NCI-H128 (cell line): ENCODE measurements around the gene KRT27.
"Not testable (repeated sequence)": the region's sequence is repeated elsewhere in the genome, so short reads cannot be mapped to it uniquely, and the experiment has no call there.

Source experiments
- DNase-seq: peaks from one replicate; lab custom pipeline; 2025; ENCODE audit not compliant: unreplicated experiment; lab: John Stamatoyannopoulos, UW

Gene KRT27, protein sequence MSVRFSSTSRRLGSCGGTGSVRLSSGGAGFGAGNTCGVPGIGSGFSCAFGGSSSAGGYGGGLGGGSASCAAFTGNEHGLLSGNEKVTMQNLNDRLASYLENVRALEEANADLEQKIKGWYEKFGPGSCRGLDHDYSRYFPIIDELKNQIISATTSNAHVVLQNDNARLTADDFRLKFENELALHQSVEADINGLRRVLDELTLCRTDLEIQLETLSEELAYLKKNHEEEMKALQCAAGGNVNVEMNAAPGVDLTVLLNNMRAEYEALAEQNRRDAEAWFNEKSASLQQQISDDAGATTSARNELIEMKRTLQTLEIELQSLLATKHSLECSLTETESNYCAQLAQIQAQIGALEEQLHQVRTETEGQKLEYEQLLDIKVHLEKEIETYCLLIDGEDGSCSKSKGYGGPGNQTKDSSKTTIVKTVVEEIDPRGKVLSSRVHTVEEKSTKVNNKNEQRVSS

GRCh38 chr17:40782450-40782849 is at the start of gene KRT27:
TSS of gene KRT27 (minus strand) at chr17:40782550. CDS start at chr17:40782493, 57 bp downstream.
- DNase-seq, result no peak

GRCh38 chr17:40830085-40830776 is 47.9 kb upstream of the KRT27 start:
- no peak for DNase-seq

DNA sequence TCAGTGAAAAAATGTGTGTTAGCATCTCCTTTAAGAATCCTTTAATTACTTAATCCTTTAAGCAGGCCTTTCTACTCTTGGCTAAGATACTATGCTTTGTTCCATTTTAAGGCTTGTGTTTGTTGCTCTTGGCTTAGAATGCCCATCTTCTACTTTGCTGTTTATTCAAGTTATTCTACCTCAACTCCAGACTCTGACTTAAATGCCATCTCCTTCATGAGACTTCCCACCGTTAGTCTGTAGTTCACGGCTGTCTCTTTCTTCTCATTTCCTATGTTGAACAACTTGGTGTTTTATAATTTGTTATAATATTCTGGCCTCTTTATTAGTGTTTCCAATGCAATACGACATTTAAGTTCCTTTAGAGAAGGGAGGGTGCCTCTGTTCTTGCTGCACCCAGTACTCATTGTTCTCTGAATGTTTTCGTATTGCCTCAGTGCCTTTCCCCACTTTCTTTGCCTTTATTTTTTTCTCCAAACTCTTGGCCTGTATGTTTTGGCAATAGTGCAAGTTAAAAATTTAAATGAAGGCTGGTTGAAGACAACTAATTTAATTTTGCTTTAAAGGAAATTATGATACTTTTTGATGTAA is 46.2 kb upstream of the KRT27 start:
- DNase-seq, result no peak

GRCh38 chr17:40827746-40828453 is 45.5 kb upstream of the KRT27 start:
- no peak for DNase-seq

DNA sequence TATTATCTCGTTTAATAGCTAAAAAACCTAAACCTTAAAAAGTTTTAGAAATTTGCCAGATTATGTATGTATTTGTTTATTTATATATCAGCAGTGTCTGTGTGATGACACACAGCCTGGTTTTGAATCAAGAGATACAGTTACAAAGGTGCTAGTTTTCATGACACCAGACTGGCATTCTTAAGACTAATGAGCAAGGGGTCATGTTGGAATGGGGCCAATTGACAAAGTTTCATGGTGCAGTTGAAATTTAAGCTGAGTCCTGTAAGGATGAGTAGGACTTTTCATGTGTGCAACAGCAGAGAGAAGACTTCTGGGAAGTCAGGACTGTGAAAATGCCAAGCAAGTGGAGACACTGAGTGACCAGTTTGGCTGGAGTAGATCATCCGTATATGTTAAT is 43.2 kb upstream of the KRT27 start:
- DNase-seq, result no peak

- DNase-seq, result no peak
Measured at GRCh38 chr17:40824015-40824832, 41.9 kb upstream of the KRT27 start.

DNA sequence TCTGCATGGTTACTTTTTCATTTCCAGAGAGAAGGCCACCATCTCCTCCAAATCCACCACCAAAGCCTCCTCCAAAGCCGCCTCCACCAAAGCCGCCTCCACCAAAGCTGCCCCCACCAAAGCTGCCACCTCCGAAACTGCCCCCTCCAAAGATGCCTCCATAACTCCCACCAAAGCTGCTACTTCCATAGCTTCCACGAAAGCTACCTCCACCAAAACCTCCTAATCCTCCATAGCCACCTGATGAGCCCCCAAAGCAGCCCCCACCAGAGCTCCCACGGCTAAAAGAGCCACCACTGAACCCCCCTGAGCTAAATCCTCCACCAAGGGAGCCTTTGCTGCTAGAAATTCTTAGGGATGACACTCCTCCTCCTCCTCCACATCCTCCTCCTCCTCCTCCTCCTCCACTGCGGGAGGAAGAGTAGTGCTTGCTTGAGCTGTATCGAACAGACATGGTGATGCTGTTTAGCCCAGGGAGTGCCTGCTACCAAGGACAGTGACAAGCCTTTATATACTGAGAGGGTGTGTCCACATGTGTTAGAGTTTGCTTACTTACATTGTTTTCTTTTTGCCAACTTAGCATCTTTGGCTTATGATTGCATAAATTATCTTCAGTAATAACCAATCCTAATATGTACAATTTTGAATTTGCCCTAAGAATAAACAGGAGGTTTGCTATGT is 39.9 kb upstream of the KRT27 start, which contains the start of gene KRT10:
TSS of gene KRT10 (minus strand) at position 483 of the 681 bp plus-strand sequence. CDS start at position 454, 29 bp downstream.
- no peak for DNase-seq

DNA sequence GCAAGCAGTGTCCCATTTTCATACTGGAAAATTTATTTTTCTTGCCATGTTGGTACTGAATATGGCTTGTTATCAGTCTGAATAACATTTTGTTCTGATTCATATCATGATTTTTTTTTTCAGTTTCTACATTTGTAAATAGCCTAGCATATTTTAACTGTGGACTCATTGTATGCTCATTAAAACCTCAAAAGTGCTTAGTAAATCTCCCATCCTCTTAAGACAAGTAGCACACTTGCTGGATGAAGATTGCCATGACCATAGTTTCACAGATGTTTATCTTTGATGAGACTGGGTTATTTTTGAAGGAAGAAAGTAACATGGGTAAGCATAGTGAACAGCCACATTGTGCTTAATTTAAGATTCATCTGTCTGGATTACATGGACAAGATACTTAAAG is 39.2 kb upstream of the KRT27 start:
- DNase-seq, result no peak

DNA sequence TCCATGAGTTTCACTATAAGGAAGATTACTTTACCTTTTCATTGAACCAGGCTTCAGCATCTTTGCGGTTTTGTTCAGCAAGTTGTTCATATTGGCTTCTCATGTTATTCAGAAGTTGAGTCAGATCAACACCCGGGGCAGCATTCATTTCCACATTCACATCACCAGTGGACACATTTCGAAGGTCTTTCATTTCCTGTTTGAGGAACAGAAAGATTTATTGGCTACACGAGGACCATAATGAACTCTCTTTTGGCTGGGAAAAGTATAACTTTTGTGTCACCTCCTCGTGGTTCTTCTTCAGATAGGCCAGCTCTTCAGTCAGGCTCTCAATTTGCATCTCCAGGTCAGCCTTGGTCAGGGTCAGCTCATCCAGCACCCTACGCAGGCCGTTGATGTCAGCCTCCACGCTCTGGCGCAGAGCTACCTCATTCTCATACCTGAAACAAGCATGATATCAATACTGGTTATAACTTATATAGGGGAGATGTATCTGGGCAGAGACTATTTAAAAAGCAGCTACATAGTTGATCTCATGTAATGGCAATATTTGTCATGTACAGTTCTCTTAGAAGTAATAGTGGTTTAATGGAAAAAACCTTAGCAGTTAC is 38.0 kb upstream of the KRT27 start:
- DNase-seq, result no peak

DNA sequence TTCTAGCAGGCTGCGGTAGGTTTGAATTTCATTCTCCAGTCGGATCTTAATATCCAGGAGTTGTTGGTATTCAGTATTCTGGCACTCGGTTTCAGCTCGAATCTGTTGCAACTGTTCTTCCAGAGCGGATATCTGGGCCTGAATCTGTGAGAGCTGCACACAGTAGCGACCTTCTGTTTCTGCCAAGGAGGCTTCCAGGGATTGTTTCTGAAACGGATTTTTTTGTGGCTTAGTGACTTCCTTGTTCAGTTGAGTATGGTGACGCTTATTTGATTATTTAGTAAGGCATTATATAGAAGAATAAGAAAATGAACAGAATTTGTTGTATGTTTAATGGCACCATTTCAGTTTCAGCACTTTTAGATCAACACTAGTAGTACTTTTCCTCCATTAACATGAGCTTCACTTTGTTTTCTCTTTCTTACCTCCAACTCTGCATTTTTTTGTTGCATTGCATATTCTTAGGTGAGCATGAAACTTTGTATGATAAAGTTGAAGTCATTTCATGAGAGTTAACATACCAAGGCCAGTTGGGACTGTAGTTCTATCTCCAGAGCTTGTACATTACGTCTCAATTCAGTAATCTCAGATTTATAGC is 37.3 kb upstream of the KRT27 start:
- no peak for DNase-seq

DNA sequence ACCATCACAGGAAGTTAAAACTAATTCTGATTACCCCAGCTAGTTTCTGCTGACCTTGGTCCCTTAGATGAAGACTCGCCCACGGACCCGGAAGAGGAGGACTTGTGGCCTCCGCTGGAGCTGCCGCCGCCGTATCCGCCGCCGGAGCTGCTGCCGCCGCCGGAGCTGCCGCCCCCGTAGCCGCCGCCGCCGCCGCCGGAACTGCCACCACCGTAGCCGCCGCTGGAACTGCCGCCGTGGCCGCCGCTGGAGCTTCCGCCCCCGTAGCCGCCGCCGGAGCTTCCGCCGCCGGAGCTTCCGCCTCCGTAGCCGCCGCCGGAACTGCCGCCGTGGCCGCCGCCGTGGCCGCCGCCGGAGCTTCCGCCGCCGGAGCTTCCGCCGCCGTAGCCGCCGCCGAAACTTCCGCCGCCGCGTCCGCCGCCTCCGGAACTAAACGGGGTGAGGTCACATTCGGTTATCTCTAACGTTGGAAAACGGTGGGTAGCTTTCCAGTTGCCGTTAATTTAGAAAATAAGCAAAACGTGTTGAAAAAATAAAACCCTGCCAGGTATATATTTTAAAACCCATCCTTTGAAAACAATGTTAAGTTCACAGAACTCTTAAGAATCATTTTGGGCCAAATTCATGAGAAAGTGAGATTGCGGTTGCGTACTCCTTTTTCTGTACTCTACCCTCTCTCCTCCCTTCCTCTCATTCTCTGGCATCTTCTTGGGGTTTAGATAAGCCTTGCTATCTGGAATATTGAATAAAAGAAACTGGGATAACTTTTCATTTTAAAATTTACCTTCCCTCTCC is 36.6 kb upstream of the KRT27 start:
- DNase-seq, result no peak

- no peak for DNase-seq
Measured at GRCh38 chr17:40818343-40818732, 36.0 kb upstream of the KRT27 start.

- no peak for DNase-seq
Measured at GRCh38 chr17:40817103-40817682, 34.8 kb upstream of the KRT27 start.

- DNase-seq, result no peak
Measured at GRCh38 chr17:40816569-40816968, 34.2 kb upstream of the KRT27 start.

- no peak for DNase-seq
Measured at GRCh38 chr17:40815381-40815780, 33.0 kb upstream of the KRT27 start.

- not testable (repeated sequence) for DNase-seq
Measured at GRCh38 chr17:40814657-40815056, 32.3 kb upstream of the KRT27 start.

DNA sequence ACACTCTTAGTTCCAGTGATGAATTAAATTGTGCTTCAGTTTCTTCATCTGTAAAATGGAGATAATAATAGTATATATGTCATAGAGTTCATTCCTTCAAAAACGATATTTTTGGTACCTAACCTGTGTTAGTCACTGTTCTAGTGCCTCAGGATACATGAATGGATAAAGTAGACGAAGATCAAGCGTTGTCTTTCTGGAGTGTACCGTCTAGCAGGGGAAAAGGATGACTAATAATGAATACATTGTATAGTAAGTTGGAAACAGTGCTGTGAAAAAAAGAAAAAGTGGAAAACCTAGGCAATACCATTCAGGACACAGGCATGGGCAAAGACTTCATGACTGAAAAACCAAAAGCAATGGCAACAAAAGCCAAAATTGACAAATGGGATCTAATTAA is 31.5 kb upstream of the KRT27 start:
- no peak for DNase-seq

DNA sequence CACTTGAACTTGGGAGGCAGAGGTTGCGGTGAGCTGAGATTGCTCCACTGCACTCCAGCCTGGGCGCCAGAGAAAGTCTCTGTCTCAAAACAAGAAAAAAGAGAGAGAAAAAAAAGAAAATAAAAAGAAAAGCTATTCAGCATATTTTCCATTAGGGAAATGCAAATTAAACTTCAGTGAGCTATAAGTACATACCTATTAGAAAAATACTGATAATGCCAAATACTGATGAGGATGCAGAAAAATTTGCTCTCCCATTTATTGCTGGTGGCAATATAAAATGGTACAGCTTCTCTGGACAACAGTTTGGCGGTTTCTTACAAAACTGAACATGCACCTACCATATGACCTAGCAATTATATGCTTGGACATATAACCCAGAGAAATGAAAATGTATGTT is 30.3 kb upstream of the KRT27 start:
- no peak for DNase-seq
